Neural cell (in vitro differentiated cells): ENCODE results near the gene SPTSSB. TPM values are rescaled to one million over a fixed set of nuclear protein-coding genes. Genes with fewer than 3 reads are reported as not detected.

Source experiments
- H2AFZ ChIP-seq: fragments of 200-600, 300-800 bp; sonication (generic), shearing (Covaris generic); 2 replicates; pipeline ENCODE4 v1.6.0; 2014; ENCODE audit warnings: low read depth, mild to moderate bottlenecking, antibody characterized with exemption, low read length, moderate library complexity
- H3F3A ChIP-seq: fragments of 200-600 bp; shearing (Covaris generic); 2 replicates; pipeline ENCODE4 v1.6.1; 2016; ENCODE audit warnings: mild to moderate bottlenecking, moderate library complexity, mixed read lengths, antibody characterized with exemption, low read length; ENCODE audit not compliant: insufficient read depth, poor library complexity, severe bottlenecking
- H3K27ac ChIP-seq: fragments of 200-600, 300-800 bp; sonication (generic), shearing (Covaris generic); 2 replicates; pipeline ENCODE4 v1.5.1; 2014; ENCODE audit warnings: mild to moderate bottlenecking, low read length, moderate library complexity
- H3K27me3 ChIP-seq: fragments of 300-800, 200-600 bp; sonication (generic), shearing (Covaris generic); 2 replicates; pipeline ENCODE4 v1.6.0; 2014; ENCODE audit warnings: mild to moderate bottlenecking, low read depth, low read length, moderate library complexity; ENCODE audit not compliant: insufficient read depth
- H3K36me3 ChIP-seq: fragments of 300-800, 200-600 bp; sonication (generic), shearing (Covaris generic); 2 replicates; pipeline ENCODE4 v1.5.1; 2014; ENCODE audit warnings: mild to moderate bottlenecking, antibody characterized with exemption, low read length, moderate library complexity; ENCODE audit not compliant: insufficient read depth
- H3K4me2 ChIP-seq: fragments of 300-800, 200-600 bp; sonication (generic), shearing (Covaris generic); 2 replicates; pipeline ENCODE4 v1.6.0; 2014; ENCODE audit warnings: mild to moderate bottlenecking, low read length
- H3K4me3 ChIP-seq: fragments of 300-800, 200-600 bp; sonication (generic), shearing (Covaris generic); 2 replicates; pipeline ENCODE4 v1.5.1; 2014; ENCODE audit warnings: mild to moderate bottlenecking, low read length, moderate library complexity
- H3K79me2 ChIP-seq: fragments of 200-600 bp; shearing (Covaris generic); replicated peaks from 2 replicates; pipeline ENCODE4 v1.6.0; 2014; ENCODE audit warnings: mild to moderate bottlenecking, low read length, moderate library complexity; ENCODE audit not compliant: insufficient read depth
- H3K9ac ChIP-seq: fragments of 300-800, 200-600 bp; sonication (generic), shearing (Covaris generic); 2 replicates; pipeline ENCODE4 v1.6.1; 2016; ENCODE audit warnings: mild to moderate bottlenecking, low read length, mixed read lengths
- H3K9me2 ChIP-seq: fragments of 200-600 bp; shearing (Covaris generic); 2 replicates; pipeline ENCODE4 v1.6.1; 2016; ENCODE audit warnings: mild to moderate bottlenecking, low read length, mixed read lengths; ENCODE audit not compliant: insufficient read depth
- H3K9me3 ChIP-seq: fragments of 200-600, 300-800 bp; sonication (generic), shearing (Covaris generic); 2 replicates; pipeline ENCODE4 v1.6.1; 2016; ENCODE audit warnings: mild to moderate bottlenecking, mixed run types, low read length, moderate library complexity, mixed read lengths
- H4K20me1 ChIP-seq: fragments of 200-600 bp; shearing (Covaris generic); 2 replicates; pipeline ENCODE4 v1.6.1; 2016; ENCODE audit warnings: mild to moderate bottlenecking, mixed run types; ENCODE audit not compliant: insufficient read depth
- CTCF ChIP-seq: fragments of 450-650 bp; IDR thresholded peaks from 2 replicates; pipeline ENCODE4 v1.5.1; 2014; ENCODE audit warnings: antibody characterized with exemption, mild to moderate bottlenecking, moderate library complexity; ENCODE audit not compliant: poor library complexity, severe bottlenecking
- EP300 ChIP-seq: fragments of 450-650 bp; conservative IDR thresholded peaks from 2 replicates; pipeline ENCODE4 v1.6.1; 2014; ENCODE audit warnings: antibody characterized with exemption, mild to moderate bottlenecking, moderate library complexity; ENCODE audit not compliant: poor library complexity, severe bottlenecking
- EZH2 ChIP-seq: fragments of 200-600, 300-800 bp; shearing (Covaris generic), sonication (generic); IDR thresholded peaks from 2 replicates; pipeline ENCODE4 v1.6.1; 2014; ENCODE audit warnings: antibody characterized with exemption, low read length, borderline replicate concordance, mild to moderate bottlenecking; ENCODE audit not compliant: insufficient read depth, poor library complexity, severe bottlenecking
- MXI1 ChIP-seq: fragments of 450-650 bp; conservative IDR thresholded peaks from 2 replicates; pipeline ENCODE4 v1.6.1; 2014; ENCODE audit warnings: antibody characterized with exemption, mild to moderate bottlenecking; ENCODE audit not compliant: poor library complexity, severe bottlenecking
- POLR2AphosphoS5 ChIP-seq: IDR thresholded peaks from 2 replicates; pipeline ENCODE4 v1.6.1; 2012
- RAD21 ChIP-seq: fragments of 450-650 bp; conservative IDR thresholded peaks from 2 replicates; pipeline ENCODE4 v1.6.1; 2014; ENCODE audit warnings: antibody characterized with exemption, mild to moderate bottlenecking, moderate library complexity
- REST ChIP-seq: IDR thresholded peaks from 2 replicates; pipeline ENCODE4 v1.6.1; 2012; ENCODE audit warnings: borderline replicate concordance
- SMC3 ChIP-seq: fragments of 450-650 bp; conservative IDR thresholded peaks from 2 replicates; pipeline ENCODE4 v1.6.1; 2014; ENCODE audit warnings: antibody characterized with exemption, mild to moderate bottlenecking, moderate library complexity; ENCODE audit not compliant: poor library complexity
- TAF1 ChIP-seq: IDR thresholded peaks from 2 replicates; pipeline ENCODE4 v1.6.1; 2012; ENCODE audit warnings: low read depth
- polyA plus RNA-seq: library from polyadenylated mRNA; depleted of rRNA; stranded (reverse); fragments of >200 nt; gene quantifications from 2 replicates; pipeline ENCODE4 v1.2.3, GENCODE V29; 2014

SPTSSB gene
- polyA plus RNA-seq, 1 donor from 2014 or later: 0.71 TPM

- no peaks in the 10 kb centered on the region for H3F3A ChIP-seq
- TF ChIP-seq RAD21 (no peak), EP300 (no peak), TAF1 (no peak), POLR2AphosphoS5 (no peak), CTCF (no peak), MXI1 (no peak), EZH2 (no peak), REST (no peak)
- H4K20me1 ChIP-seq: no peaks in the 10 kb centered on the region
- H3K9me2 ChIP-seq: no peaks in the 10 kb centered on the region
- no peak overlapping the region for H3K4me2 ChIP-seq
- H3K27me3 ChIP-seq: no peaks in the 10 kb centered on the region
- H3K79me2 ChIP-seq: no peaks in the 10 kb centered on the region
- no peak overlapping the region for H3K4me3 ChIP-seq
- no peak overlapping the region for H2AFZ ChIP-seq
- H3K36me3 ChIP-seq: no peaks in the 10 kb centered on the region
- H3K9me3 ChIP-seq: no peaks in the 10 kb centered on the region
- H3K27ac ChIP-seq: no peak overlapping the region
- no peak overlapping the region for H3K9ac ChIP-seq
These were observed 35.6 kb upstream of the SPTSSB start for GRCh38 chr3:161406594-161407555.

- Histone ChIP-seq H3F3A (no peaks in the 10 kb centered on the region), H3K9me3 (no peaks in the 10 kb centered on the region), H3K27me3 (no peaks in the 10 kb centered on the region), H3K36me3 (no peaks in the 10 kb centered on the region), H3K9me2 (no peaks in the 10 kb centered on the region), H2AFZ (no peak overlapping the region), H3K27ac (no peak overlapping the region), H3K9ac (no peak overlapping the region), H3K4me2 (no peak overlapping the region), H3K79me2 (no peaks in the 10 kb centered on the region), H3K4me3 (no peak overlapping the region), H4K20me1 (no peaks in the 10 kb centered on the region)
- TF ChIP-seq MXI1 (no peak), TAF1 (no peak), POLR2AphosphoS5 (no peak), EZH2 (no peak), SMC3 (no peak)
These were observed 34.5 kb upstream of the SPTSSB start for GRCh38 chr3:161405836-161406235.
